ENCODE results near the gene ANKRD2. TPM values are rescaled to one million over a fixed set of nuclear protein-coding genes. Genes with fewer than 3 reads are reported as not detected.
A peak's percentile ranks its signal among the peaks of the same experiment; 100 is the strongest.

Gene ANKRD2
- total and polyA plus RNA-seq, 7 donors: 254 to 5,473 (median 2,026) TPM

DNA sequence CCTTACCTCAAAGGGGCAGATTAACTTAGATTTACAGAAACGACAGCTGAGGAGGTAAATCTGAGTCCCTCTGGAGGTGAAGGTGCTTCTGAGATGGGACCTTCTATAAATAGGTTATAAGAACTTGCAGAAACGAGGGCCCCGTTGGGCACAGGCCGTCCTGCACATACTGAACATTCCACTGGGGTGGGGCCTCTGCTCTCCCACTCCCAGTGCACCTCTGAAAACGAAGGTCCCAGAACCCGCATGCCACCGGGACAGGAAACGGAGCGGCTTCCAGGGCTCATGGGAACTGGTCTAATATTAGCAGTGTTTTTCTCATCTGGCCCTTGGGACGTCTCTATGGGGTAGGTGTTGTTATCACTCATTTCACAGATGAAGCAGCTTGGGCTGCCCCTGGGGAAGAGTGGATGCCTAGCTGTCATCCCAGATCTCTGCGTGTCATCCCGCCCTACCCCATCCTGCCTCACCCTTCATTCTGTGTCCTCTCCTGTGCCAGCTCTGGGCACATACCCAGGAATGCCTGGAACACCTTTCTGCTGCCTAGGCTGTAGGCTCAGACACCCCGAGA is 36.5 kb downstream of the ANKRD2 start:
- peak overlapping the region; percentile 8 for H3K4me3 ChIP-seq
- TF ChIP-seq, protein P1, sequence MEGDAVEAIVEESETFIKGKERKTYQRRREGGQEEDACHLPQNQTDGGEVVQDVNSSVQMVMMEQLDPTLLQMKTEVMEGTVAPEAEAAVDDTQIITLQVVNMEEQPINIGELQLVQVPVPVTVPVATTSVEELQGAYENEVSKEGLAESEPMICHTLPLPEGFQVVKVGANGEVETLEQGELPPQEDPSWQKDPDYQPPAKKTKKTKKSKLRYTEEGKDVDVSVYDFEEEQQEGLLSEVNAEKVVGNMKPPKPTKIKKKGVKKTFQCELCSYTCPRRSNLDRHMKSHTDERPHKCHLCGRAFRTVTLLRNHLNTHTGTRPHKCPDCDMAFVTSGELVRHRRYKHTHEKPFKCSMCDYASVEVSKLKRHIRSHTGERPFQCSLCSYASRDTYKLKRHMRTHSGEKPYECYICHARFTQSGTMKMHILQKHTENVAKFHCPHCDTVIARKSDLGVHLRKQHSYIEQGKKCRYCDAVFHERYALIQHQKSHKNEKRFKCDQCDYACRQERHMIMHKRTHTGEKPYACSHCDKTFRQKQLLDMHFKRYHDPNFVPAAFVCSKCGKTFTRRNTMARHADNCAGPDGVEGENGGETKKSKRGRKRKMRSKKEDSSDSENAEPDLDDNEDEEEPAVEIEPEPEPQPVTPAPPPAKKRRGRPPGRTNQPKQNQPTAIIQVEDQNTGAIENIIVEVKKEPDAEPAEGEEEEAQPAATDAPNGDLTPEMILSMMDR (IDR thresholded peaks at IDR 0.05): no peak
- peak; percentile 70 to 90 (median 85) for ATAC-seq

DNA sequence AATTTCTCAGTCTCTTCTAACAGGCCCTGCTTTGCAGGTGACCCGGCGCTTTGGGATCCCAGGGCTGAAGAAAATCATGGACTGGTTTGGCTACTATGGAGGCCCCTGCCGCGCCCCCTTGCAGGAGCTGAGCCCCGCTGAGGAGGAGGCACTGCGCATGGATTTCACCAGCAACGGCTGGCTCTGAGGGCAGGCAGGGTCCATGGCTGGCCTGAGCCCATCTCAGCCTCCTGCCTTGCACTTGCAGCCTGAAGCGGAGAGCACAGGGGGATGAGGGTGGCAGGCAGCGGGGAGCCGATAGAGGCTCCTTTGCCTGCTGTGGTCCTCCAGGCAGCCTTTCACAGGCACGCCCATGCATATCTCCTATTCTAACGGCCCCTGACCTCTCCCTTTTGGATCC is 38.9 kb downstream of the ANKRD2 start:
- DNase-seq: no peak
- H3K4me1 ChIP-seq: peaks cover 41% of the 10 kb centered on the region
- no peak for ATAC-seq
- no peaks in the 10 kb centered on the region for H3K9me3 ChIP-seq
- intact Hi-C loops (cut with DNase I): loop anchor here (5.0 to 10.0 kb wide), 2 partner anchors 144 to 207 kb away; partner anchors contain the start of gene RRP12 (in 1 of the 2)
- no peaks in the 10 kb centered on the region for H3K36me3 ChIP-seq (ENCODE audit: insufficient read depth in 1 of 2, low read depth in 1 of 2)
- no peaks in the 10 kb centered on the region for H3K27me3 ChIP-seq (ENCODE audit: insufficient read depth in 3 of 3, low read length in 2 of 3)
- H3K4me3 ChIP-seq: no peak overlapping the region
- WGBS, 3 donors: 87 to 92% (median 92%) methylated on average over 12 of the region's 12 CpGs
- peak overlapping the region; percentile 83 for H3K27ac ChIP-seq
- TF ChIP-seq, protein P1 (IDR thresholded peaks at IDR 0.05): no peak

More for the DNA sequence above, 36.5 kb downstream of the ANKRD2 start:
- H3K4me1 ChIP-seq: peaks cover 41% of the 10 kb centered on the region
- 22 to 28% (median 26%) methylated on average over 13 of the region's 13 CpGs for WGBS, 3 donors
- intact Hi-C loops (cut with DNase I): loop anchor here in 1 of 2 donors (5.0 kb wide), 1 partner anchor 37 kb away; the partner anchor contains the start of gene ANKRD2
- no peaks in the 10 kb centered on the region for H3K36me3 ChIP-seq (ENCODE audit: insufficient read depth in 1 of 2, low read depth in 1 of 2)
- no peaks in the 10 kb centered on the region for H3K9me3 ChIP-seq
- H3K27me3 ChIP-seq (ENCODE audit: insufficient read depth in 3 of 3, low read length in 2 of 3): no peaks in the 10 kb centered on the region
- H3K27ac ChIP-seq: peak overlapping the region; percentile 83
- DNase-seq: peak; percentile 79 to 91

DNA sequence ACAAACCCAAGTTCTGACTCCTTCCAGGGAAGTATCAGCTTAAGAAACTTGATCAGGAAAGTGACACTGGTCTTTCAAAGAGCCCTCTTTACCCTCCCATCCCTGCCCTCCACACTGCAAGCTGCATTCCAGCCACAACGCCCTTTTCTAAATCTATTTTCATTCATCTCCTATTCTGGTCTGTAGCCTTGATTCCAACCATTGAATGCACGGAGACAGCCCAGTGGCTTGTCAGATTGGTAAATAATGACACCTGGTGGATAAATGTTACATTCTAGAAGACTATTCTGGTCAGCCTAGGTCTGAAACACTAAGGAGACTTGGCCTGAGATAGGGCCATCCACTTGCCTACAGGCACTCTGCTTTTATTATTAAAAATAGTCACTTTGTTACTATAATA is 39.8 kb downstream of the ANKRD2 start:
- intact Hi-C loops (cut with DNase I): loop anchor here (1.0 to 10.0 kb wide), 4 partner anchors 40 to 208 kb away; partner anchors contain the start of genes ANKRD2 (in 1 of the 2) and RRP12 (in 1 of the 2)
- Histone ChIP-seq H3K36me3 (ENCODE audit: insufficient read depth in 1 of 2, low read depth in 1 of 2) (no peaks in the 10 kb centered on the region), H3K27me3 (ENCODE audit: insufficient read depth in 3 of 3, low read length in 2 of 3) (no peaks in the 10 kb centered on the region), H3K9me3 (no peaks in the 10 kb centered on the region), H3K27ac (peak overlapping the region; percentile 83), H3K4me3 (no peak overlapping the region), H3K4me1 (peaks cover 41% of the 10 kb centered on the region)
- DNase-seq: no peak
- TF ChIP-seq, protein P1 (IDR thresholded peaks at IDR 0.05): peak; percentile 62
- ATAC-seq: peak; percentile 61 to 88 (median 70)
- WGBS, 3 donors: 5 to 13% (median 11%) methylated on average over 2 of the region's 2 CpGs

DNA sequence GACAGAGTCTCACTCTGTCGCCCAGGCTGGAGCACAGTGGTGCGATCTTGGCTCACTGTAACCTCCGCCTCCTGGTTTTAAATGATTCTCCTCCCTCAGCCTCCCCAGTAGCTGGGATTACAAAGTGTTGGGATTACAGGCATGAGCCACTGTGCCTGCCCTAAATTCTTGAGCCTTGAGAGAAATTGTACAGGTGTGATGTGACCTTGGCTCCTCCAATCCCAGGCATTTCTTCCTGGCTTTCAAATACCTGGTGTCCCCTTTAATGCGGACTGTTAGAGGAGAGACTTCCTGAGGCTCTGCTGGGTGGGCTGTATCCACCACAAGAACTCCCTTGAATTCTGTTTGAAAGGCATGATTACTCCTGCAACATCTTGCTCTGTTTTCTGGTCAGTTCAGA is 45.7 kb downstream of the ANKRD2 start:
- H3K36me3 ChIP-seq (ENCODE audit: insufficient read depth in 1 of 2, low read depth in 1 of 2): no peaks in the 10 kb centered on the region
- H3K4me1 ChIP-seq: no peaks in the 10 kb centered on the region
- TF ChIP-seq, protein P1 (IDR thresholded peaks at IDR 0.05): no peak
- intact Hi-C loops (cut with DNase I): loop anchor here in 1 of 2 donors (10.0 kb wide), 1 partner anchor 213 kb away; the partner anchor contains the start of gene RRP12
- WGBS, 3 donors: 87 to 97% (median 89%) methylated on average over 4 of the region's 4 CpGs
- no peaks in the 10 kb centered on the region for H3K9me3 ChIP-seq
- no peaks in the 10 kb centered on the region for H3K27me3 ChIP-seq (ENCODE audit: insufficient read depth in 3 of 3, low read length in 2 of 3)
- no peak for DNase-seq
- ATAC-seq: no peak
- H3K4me3 ChIP-seq: no peak overlapping the region
- H3K27ac ChIP-seq: no peak overlapping the region
